Measurements from ENCODE around the gene SNN.

- TF ChIP-seq CTCF (conservative IDR thresholded peaks at IDR 0.05): no peak
- TF ChIP-seq EZH2 (IDR thresholded peaks at IDR 0.05; ENCODE audit: low read depth): no peak
Measured at GRCh38 chr16:11705311-11706025, 37.2 kb downstream of the SNN start.
